Ovary (tissue), 9 donors: ENCODE results near the gene MND1. TPM values are rescaled to one million over a fixed set of nuclear protein-coding genes. Genes with fewer than 3 reads are reported as not detected.

Experiments used
- DNase-seq, 5 donors: peaks; one replicate each; pipeline ENCODE4 v3.0.0-alpha.2; 2019 to 2020
- H3K27ac ChIP-seq, 2 donors: fragments of 200-600 bp; one replicate each; pipeline versions ENCODE4 v1.5.1 to v1.8.0; 2019 to 2022
- H3K27me3 ChIP-seq: fragments of 200-600 bp; one replicate; pipeline ENCODE4 v1.8.0; 2022
- H3K36me3 ChIP-seq: fragments of 200-600 bp; sonication (generic); one replicate; pipeline ENCODE4 v1.5.1; 2019
- H3K4me1 ChIP-seq: one replicate; pipeline ENCODE4 v1.8.1; 2013; ENCODE audit warnings: mild to moderate bottlenecking, moderate library complexity; ENCODE audit not compliant: insufficient read depth
- H3K4me3 ChIP-seq: fragments of 200-600 bp; sonication (generic); one replicate; pipeline ENCODE4 v1.5.1; 2017
- H3K9me3 ChIP-seq, 2 donors: fragments of 200-600 bp in 1 of 2; sonication (generic) in 1 of 2; one replicate each; pipeline versions ENCODE4 v1.5.1 to v1.8.1; 2013 to 2019; ENCODE audit warnings: mild to moderate bottlenecking in 1 of 2, moderate library complexity in 1 of 2
- EP300 ChIP-seq: sonication (generic); formaldehyde crosslinking; IDR thresholded peaks from one replicate; pipeline ENCODE4 v1.6.1; 2017; ENCODE audit warnings: antibody characterized with exemption
- POLR2A ChIP-seq: fragments of 450-650 bp; IDR thresholded peaks from one replicate; pipeline ENCODE4 v1.6.1; 2017; ENCODE audit warnings: antibody characterized with exemption, mild to moderate bottlenecking, moderate library complexity
- WGBS, 3 donors: extraction: QIAGEN DNeasy Blood & Tissue Kit in 1 of 3; methylation state at CpG; one replicate each; pipeline versions ENCODE4 v1.1.5 to v1.1.7; 2013 to 2017; 5-methylcytosine and 5-hydroxymethylcytosine counted together
- intact Hi-C, 4 donors: fragments of 100-400 bp; cut with DNase I; formaldehyde crosslinking; loops; one replicate each; pipeline versions ENCODE4 v1.11.0 to v1.15.1; 2022 to 2023
- polyA plus RNA-seq, 2 donors: library from polyadenylated mRNA; stranded (reverse); fragments of 200-250 nt in 1 of 2; fragments of 350-450 nt in 1 of 2; fragmentation: Illumina TruSeq in 1 of 2; extraction: RNeasy Lipid Tissue Mini Kit (QIAGEN cat#74804) in 1 of 2; gene quantifications; one replicate each; pipeline ENCODE4 v1.2.3, GENCODE V29; 2013 to 2014
- total RNA-seq, 7 donors: library from RNA; depleted of rRNA in 2 of 7; stranded (reverse); fragments of >200 nt in 2 of 7; fragmentation: NEBNext Ultra II Directional in 3 of 7; extraction: Animal tissue kit (Norgen Biotek cat#: 25700) in 3 of 7; gene quantifications; one replicate each; pipeline versions ENCODE4 v1.1.0 to v1.2.4, GENCODE V29; 2016 to 2023
- TF ChIP-seq, protein P1 (sequence below), 3 donors: fragments of 450-650 bp in 2 of 3; fragments of 200-600 bp in 1 of 3; IDR thresholded peaks; one replicate each; pipeline versions ENCODE4 v1.5.1 to v1.8.0; 2016 to 2022; ENCODE audit warnings: antibody characterized with exemption in 3 of 3, mild to moderate bottlenecking in 1 of 3
- donor health status: DM: no; HTN: no; CAD: no; lungs with moderate emphysema.
- donor health status: DM: no; HTN: no; CAD: no.
- donor health status: Bipolar disorder and iron deficiency.
- donor health status: DM: yes; HTN: yes; CAD: no.
- donor health status: DM: no; HTN: no; CAD: no.
- donor health status: DM: yes; HTN: yes; CAD: no.

MND1 gene
- total and polyA plus RNA-seq, 9 donors = 0.28 to 3.7 (median 0.59) TPM; not detected in 4

DNA sequence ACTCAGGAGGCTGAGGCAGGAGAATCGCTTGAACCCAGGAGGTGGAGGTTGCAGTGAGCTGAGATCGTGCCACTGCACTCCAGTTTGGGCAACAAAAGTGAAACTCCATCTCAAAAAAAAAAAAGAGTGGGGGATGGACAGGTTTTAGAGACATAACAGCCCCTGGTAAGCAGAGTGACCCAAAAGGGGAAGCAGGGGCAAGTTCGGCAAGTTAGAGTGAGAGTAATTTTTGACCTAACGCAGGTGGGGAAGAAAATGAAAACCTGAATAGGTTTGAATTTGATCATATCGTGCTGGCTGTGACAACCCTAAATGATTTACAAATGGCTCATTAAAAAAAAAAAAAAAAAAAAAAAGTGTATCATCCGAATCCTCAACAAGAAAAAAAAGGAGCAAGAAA lies 96.0 kb downstream of the MND1 start:
- no peaks in the 10 kb centered on the region for H3K9me3 ChIP-seq
- H3K27me3 ChIP-seq = no peaks in the 10 kb centered on the region
- no peak for TF ChIP-seq EP300
- TF ChIP-seq POLR2A = no peak
- TF ChIP-seq, protein P1, sequence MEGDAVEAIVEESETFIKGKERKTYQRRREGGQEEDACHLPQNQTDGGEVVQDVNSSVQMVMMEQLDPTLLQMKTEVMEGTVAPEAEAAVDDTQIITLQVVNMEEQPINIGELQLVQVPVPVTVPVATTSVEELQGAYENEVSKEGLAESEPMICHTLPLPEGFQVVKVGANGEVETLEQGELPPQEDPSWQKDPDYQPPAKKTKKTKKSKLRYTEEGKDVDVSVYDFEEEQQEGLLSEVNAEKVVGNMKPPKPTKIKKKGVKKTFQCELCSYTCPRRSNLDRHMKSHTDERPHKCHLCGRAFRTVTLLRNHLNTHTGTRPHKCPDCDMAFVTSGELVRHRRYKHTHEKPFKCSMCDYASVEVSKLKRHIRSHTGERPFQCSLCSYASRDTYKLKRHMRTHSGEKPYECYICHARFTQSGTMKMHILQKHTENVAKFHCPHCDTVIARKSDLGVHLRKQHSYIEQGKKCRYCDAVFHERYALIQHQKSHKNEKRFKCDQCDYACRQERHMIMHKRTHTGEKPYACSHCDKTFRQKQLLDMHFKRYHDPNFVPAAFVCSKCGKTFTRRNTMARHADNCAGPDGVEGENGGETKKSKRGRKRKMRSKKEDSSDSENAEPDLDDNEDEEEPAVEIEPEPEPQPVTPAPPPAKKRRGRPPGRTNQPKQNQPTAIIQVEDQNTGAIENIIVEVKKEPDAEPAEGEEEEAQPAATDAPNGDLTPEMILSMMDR (IDR thresholded peaks at IDR 0.05) = no peak
- no peaks in the 10 kb centered on the region for H3K4me1 ChIP-seq
- no peak overlapping the region for H3K27ac ChIP-seq
- WGBS, 3 donors = 92 to 93% (median 92%) methylated on average over 6 of the region's 6 CpGs
- no peaks in the 10 kb centered on the region for H3K36me3 ChIP-seq
- intact Hi-C loops = no loop called here
- H3K4me3 ChIP-seq = no peak overlapping the region
- DNase-seq = no peak

DNA sequence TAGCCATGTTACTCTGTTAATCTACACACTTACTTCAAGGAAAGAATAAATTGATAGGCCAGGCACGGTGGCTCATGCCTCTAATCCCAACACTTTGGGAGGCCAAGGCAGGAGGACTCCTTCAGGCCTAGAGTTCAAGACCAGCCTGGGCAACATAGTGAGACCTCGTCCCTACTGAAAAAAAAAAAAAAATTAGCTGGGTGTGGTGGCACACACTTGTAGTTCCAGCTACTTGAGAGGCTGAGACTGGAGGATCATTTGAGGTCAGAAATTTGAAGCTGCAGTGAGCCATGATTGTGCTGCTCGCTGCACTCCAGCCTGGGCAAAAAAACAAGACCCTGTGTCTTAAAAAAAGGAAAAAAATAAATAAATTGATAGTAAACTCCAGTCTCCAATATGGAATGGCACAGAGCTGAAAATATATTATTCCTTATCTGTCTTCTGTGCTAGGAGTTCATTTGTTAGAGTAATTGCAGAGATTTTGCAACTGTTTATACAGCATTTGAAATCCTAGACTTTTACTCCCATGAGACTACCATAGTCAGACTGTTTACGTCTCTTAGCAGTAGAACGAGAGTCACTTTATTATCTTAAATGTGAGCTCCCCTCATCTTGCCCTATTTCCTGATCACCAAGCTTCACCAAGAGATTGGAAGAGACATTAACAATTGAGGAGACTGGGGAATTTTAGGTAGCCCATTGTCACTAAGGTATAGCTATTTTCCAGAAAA lies 102.9 kb downstream of the MND1 start:
- 55 to 63% (median 61%) methylated on average over 5 of the region's 5 CpGs for WGBS, 3 donors
- TF ChIP-seq EP300 = no peak
- no peak for TF ChIP-seq POLR2A
- TF ChIP-seq, protein P1 (IDR thresholded peaks at IDR 0.05) = no peak
- no peaks in the 10 kb centered on the region for H3K36me3 ChIP-seq
- H3K27me3 ChIP-seq = no peaks in the 10 kb centered on the region
- no peak for DNase-seq
- intact Hi-C loops = no loop called here
- H3K27ac ChIP-seq = no peak overlapping the region
- H3K4me1 ChIP-seq = peaks cover 2% of the 10 kb centered on the region
- no peaks in the 10 kb centered on the region for H3K9me3 ChIP-seq
- no peak overlapping the region for H3K4me3 ChIP-seq

DNA sequence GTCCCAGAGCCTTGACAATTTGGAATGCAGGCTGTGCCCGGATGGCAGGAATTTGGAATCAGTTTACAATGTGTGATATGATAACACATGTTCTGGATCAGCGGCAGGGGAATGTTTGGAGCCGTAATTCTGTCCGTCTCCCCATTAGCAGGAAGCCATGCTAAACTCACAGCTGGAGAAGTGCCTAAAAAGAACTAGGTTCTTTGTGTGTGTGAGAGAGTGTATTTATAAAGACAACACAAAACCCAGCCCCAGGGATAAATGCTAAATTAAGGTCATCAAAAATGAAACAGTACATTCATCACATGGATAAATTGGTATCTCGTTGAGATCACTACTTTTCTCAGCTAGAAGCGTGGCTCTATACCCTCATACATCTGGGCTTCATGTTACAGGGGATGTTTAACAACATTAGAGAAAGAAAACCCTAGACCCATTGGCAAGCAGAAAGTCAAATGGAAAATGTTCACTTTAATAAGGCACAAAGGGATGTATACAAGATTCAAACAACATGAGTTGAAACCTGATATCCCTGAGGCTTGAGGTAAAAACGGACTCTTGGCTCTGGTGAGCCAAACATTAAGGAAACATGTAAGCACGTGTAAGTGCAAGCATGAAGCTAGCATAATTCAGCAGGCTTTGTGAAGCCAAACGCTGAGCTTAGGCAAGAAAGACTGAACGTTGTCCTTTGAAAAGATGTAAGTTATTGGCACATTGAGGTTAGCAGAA lies 103.7 kb downstream of the MND1 start:
- no peaks in the 10 kb centered on the region for H3K36me3 ChIP-seq
- no peak for TF ChIP-seq EP300
- no peak for TF ChIP-seq POLR2A
- TF ChIP-seq, protein P1 (IDR thresholded peaks at IDR 0.05) = no peak
- no peak for DNase-seq
- peaks cover 2% of the 10 kb centered on the region for H3K4me1 ChIP-seq
- no peak overlapping the region for H3K27ac ChIP-seq
- H3K4me3 ChIP-seq = no peak overlapping the region
- intact Hi-C loops = no loop called here
- no peaks in the 10 kb centered on the region for H3K9me3 ChIP-seq
- WGBS, 3 donors = 10 to 16% (median 11%) methylated on average over 10 of the region's 10 CpGs
- no peaks in the 10 kb centered on the region for H3K27me3 ChIP-seq

DNA sequence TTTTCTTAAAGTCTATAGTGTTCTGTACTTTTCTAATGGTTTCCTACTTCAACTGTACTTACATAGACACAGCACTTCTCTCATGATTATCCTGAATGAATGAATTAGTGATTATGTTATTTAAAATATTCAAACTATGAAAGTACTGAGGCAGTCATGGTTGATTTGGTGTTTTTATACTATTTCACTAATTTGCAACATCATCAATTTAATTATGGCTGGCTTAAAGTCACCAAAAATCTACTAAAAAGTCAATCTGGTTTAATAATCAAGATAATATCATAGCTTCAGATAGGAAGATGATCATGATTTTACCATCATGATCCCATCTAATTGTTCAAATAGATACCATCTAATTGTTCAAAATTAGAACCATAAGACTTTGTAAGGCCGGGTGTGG lies 104.8 kb downstream of the MND1 start:
- Histone ChIP-seq H3K9me3 (no peaks in the 10 kb centered on the region), H3K36me3 (no peaks in the 10 kb centered on the region), H3K27me3 (no peaks in the 10 kb centered on the region), H3K27ac (no peak overlapping the region), H3K4me1 (peaks cover 2% of the 10 kb centered on the region), H3K4me3 (no peak overlapping the region)
- DNase-seq = no peak
- TF ChIP-seq EP300 (no peak), POLR2A (no peak)
- TF ChIP-seq, protein P1 (IDR thresholded peaks at IDR 0.05) = no peak
- WGBS, 3 donors = 97% methylated on average over 1 of the region's 1 CpG
- intact Hi-C loops = no loop called here
